ENCODE results near the gene ANKRD23. TPM values are rescaled to one million over a fixed set of nuclear protein-coding genes. Genes with fewer than 3 reads are reported as not detected.
"Not testable (repeated sequence)": the region's sequence is repeated elsewhere in the genome, so short reads cannot be mapped to it uniquely, and the experiment has no call there.

The ANKRD23 gene
- total RNA-seq, 5 donors from 2014 or later (not counting 1 experiment from before 2014, with no cell fraction given): 10.1 to 19.5 (median 16.4) TPM

GRCh38 chr2:96806468-96807126 lies 37.2 kb downstream of the ANKRD23 start:
- Histone ChIP-seq H3K4me3 (ENCODE audit: control insufficient read depth in 1 of 2, extremely low read depth in 1 of 2, low read length in 1 of 2) (peak overlapping the region; percentile 25 to 28), H3K4me1 (ENCODE audit: control insufficient read depth in 1 of 2, extremely low read depth in 1 of 2, insufficient read depth in 2 of 2, low read length in 2 of 2) (peaks cover 0 to 31% of the 10 kb centered on the region in 2 experiments), H3K27me3 (replicated peaks in 1 of 2; ENCODE audit: control insufficient read depth in 2 of 2, extremely low read depth in 1 of 2, insufficient read depth in 2 of 2, low read length in 1 of 2) (no peaks in the 10 kb centered on the region), H3K36me3 (ENCODE audit: control insufficient read depth in 2 of 2, extremely low read depth in 1 of 2, insufficient read depth in 1 of 2, low read length in 1 of 2) (peaks cover 3 to 17% of the 10 kb centered on the region in 2 donors), H3K27ac (ENCODE audit: low read length) (peak overlapping the region; percentile 77), H3K9me3 (no peaks in the 10 kb centered on the region)
- H3K36me3 Mint-ChIP-seq: peaks cover 2% of the 10 kb centered on the region
- H3K27me3 Mint-ChIP-seq: no peaks in the 10 kb centered on the region
- ATAC-seq (replicated peaks in 1 of 4): peak; percentile 79 to 90 (median 88)
- no peaks in the 10 kb centered on the region for H3K9me3 Mint-ChIP-seq
- ChIA-PET POLR2A (interaction anchor here in 1 of 2 donors (0.6 to 1.0 kb wide), 2 partner anchors 33 to 50 kb away, joined by 3 to 5 read pairs; no protein-coding TSS in a partner anchor), CTCF (interaction anchor here (0.6 to 1.4 kb wide), 5 partner anchors 28 to 52 kb away, joined by 3 to 7 read pairs (median 3); partner anchors contain the start of gene ANKRD39 (in 1 of the 2))
- peak; percentile 42 to 84 (median 66) for DNase-seq
- H3K4me1 Mint-ChIP-seq: peaks cover 21 to 39% (median 30%) of the 10 kb centered on the region in 3 donors
- peak overlapping the region; percentile 67 to 70 (median 69) for H3K4me3 Mint-ChIP-seq
- no CpG with 5 or more reads among the region's 23 CpGs for WGBS (ENCODE audit: insufficient coverage)
- peak overlapping the region; percentile 97 to 100 for H3K27ac Mint-ChIP-seq

GRCh38 chr2:96805946-96806345 lies 37.9 kb downstream of the ANKRD23 start:
- H3K4me3 ChIP-seq (ENCODE audit: control insufficient read depth in 1 of 2, extremely low read depth in 1 of 2, low read length in 1 of 2); H3K27me3 ChIP-seq (replicated peaks in 1 of 2; ENCODE audit: control insufficient read depth in 2 of 2, extremely low read depth in 1 of 2, insufficient read depth in 2 of 2, low read length in 1 of 2); ATAC-seq (replicated peaks in 1 of 4); H3K9me3 ChIP-seq; DNase-seq; H3K36me3 Mint-ChIP-seq; H3K9me3 Mint-ChIP-seq; H3K27me3 Mint-ChIP-seq: not testable (repeated sequence)
- Mint-ChIP-seq H3K4me1 (peaks cover 21 to 38% (median 30%) of the 10 kb centered on the region in 3 donors), H3K4me3 (peak overlapping the region in 2 of 3 donors; percentile 67 to 69), H3K27ac (peak overlapping the region; percentile 97 to 100)
- Histone ChIP-seq H3K27ac (ENCODE audit: low read length) (peak overlapping the region; percentile 77), H3K36me3 (ENCODE audit: control insufficient read depth in 2 of 2, extremely low read depth in 1 of 2, insufficient read depth in 1 of 2, low read length in 1 of 2) (peaks cover 3 to 13% of the 10 kb centered on the region in 2 donors), H3K4me1 (ENCODE audit: control insufficient read depth in 1 of 2, extremely low read depth in 1 of 2, insufficient read depth in 2 of 2, low read length in 2 of 2) (peaks cover 0 to 38% of the 10 kb centered on the region in 2 experiments)
- WGBS (ENCODE audit: insufficient coverage): no CpG with 5 or more reads among the region's 20 CpGs
- ChIA-PET POLR2A (interaction anchor here in 1 of 2 donors (1.0 kb wide), 1 partner anchor 32 kb away, joined by 5 read pairs; no protein-coding TSS in a partner anchor), CTCF (interaction anchor here (0.6 to 1.4 kb wide), 4 partner anchors 27 to 52 kb away, joined by 3 to 7 read pairs (median 3); partner anchors contain the start of gene ANKRD39 (in 1 of the 2))

GRCh38 chr2:96804986-96805385 lies 38.8 kb downstream of the ANKRD23 start:
- H3K9me3 ChIP-seq: no peaks in the 10 kb centered on the region
- H3K27me3 ChIP-seq (replicated peaks in 1 of 2; ENCODE audit: control insufficient read depth in 2 of 2, extremely low read depth in 1 of 2, insufficient read depth in 2 of 2, low read length in 1 of 2): no peaks in the 10 kb centered on the region
- Mint-ChIP-seq H3K9me3 (no peaks in the 10 kb centered on the region), H3K4me3 (no peak overlapping the region), H3K4me1 (peaks cover 21 to 34% (median 28%) of the 10 kb centered on the region in 3 donors), H3K27ac (peak overlapping the region; percentile 57 to 83), H3K27me3 (no peaks in the 10 kb centered on the region), H3K36me3 (peaks cover 2% of the 10 kb centered on the region)
- H3K4me3 ChIP-seq (ENCODE audit: control insufficient read depth in 1 of 2, extremely low read depth in 1 of 2, low read length in 1 of 2): no peak overlapping the region
- H3K27ac ChIP-seq (ENCODE audit: low read length): no peak overlapping the region
- H3K36me3 ChIP-seq (ENCODE audit: control insufficient read depth in 2 of 2, extremely low read depth in 1 of 2, insufficient read depth in 1 of 2, low read length in 1 of 2): peaks cover 3 to 9% of the 10 kb centered on the region in 2 donors
- CTCF ChIA-PET: interaction anchor here (0.6 to 0.7 kb wide), 3 partner anchors 13 to 222 kb away, joined by 3 to 4 read pairs (median 3); no protein-coding TSS in a partner anchor
- ATAC-seq (replicated peaks in 1 of 4): no peak
- POLR2A ChIA-PET: interaction anchor here in 1 of 2 donors (0.7 kb wide), 1 partner anchor 570 kb away, joined by 7 read pairs; no protein-coding TSS in a partner anchor
- peaks cover 0 to 44% of the 10 kb centered on the region in 2 experiments for H3K4me1 ChIP-seq (ENCODE audit: control insufficient read depth in 1 of 2, extremely low read depth in 1 of 2, insufficient read depth in 2 of 2, low read length in 2 of 2)
- no peak for DNase-seq

GRCh38 chr2:96802721-96803120 lies 41.1 kb downstream of the ANKRD23 start:
- H3K36me3 Mint-ChIP-seq: peaks cover 13% of the 10 kb centered on the region
- POLR2A ChIA-PET: no interaction called here
- DNase-seq (no peak), ATAC-seq (replicated peaks in 1 of 4) (no peak)
- peak overlapping the region in 1 of 2 donors; percentile 55 for H3K27ac Mint-ChIP-seq
- Histone ChIP-seq H3K4me3 (ENCODE audit: control insufficient read depth in 1 of 2, extremely low read depth in 1 of 2, low read length in 1 of 2) (no peak overlapping the region), H3K9me3 (no peaks in the 10 kb centered on the region), H3K27ac (ENCODE audit: low read length) (peak overlapping the region; percentile 46), H3K36me3 (ENCODE audit: control insufficient read depth in 2 of 2, extremely low read depth in 1 of 2, insufficient read depth in 1 of 2, low read length in 1 of 2) (peaks cover 4 to 5% of the 10 kb centered on the region in 2 donors), H3K4me1 (ENCODE audit: control insufficient read depth in 1 of 2, extremely low read depth in 1 of 2, insufficient read depth in 2 of 2, low read length in 2 of 2) (peaks cover 0 to 40% of the 10 kb centered on the region in 2 experiments), H3K27me3 (replicated peaks in 1 of 2; ENCODE audit: control insufficient read depth in 2 of 2, extremely low read depth in 1 of 2, insufficient read depth in 2 of 2, low read length in 1 of 2) (no peaks in the 10 kb centered on the region)
- H3K27me3 Mint-ChIP-seq: no peaks in the 10 kb centered on the region
- no peak overlapping the region for H3K4me3 Mint-ChIP-seq
- H3K9me3 Mint-ChIP-seq: no peaks in the 10 kb centered on the region
- WGBS (ENCODE audit: insufficient coverage): 96% methylated on average over 6 of the region's 7 CpGs
- CTCF ChIA-PET: interaction anchor here in 1 of 2 donors (1.0 kb wide), 1 partner anchor 8 kb away, joined by 3 read pairs; no protein-coding TSS in a partner anchor
- peaks cover 18 to 24% (median 21%) of the 10 kb centered on the region in 3 donors for H3K4me1 Mint-ChIP-seq

- H3K36me3 ChIP-seq (ENCODE audit: control insufficient read depth in 2 of 2, extremely low read depth in 1 of 2, insufficient read depth in 1 of 2, low read length in 1 of 2): peaks cover 5 to 10% of the 10 kb centered on the region in 2 donors
- 29% methylated on average over 10 of the region's 10 CpGs for WGBS (ENCODE audit: insufficient coverage)
- ChIA-PET POLR2A (no interaction called here), CTCF (interaction anchor here (0.6 to 1.0 kb wide), 3 partner anchors 9 to 56 kb away, joined by 3 read pairs; partner anchors contain the start of gene ANKRD39 (in 1 of the 2))
- ATAC-seq (replicated peaks in 1 of 4) (peak in 1 of 4 experiments; percentile 35), DNase-seq (peak in 5 of 35 experiments; percentile 8 to 33 (median 27))
- Mint-ChIP-seq H3K9me3 (no peaks in the 10 kb centered on the region), H3K4me1 (peaks cover 12 to 17% (median 16%) of the 10 kb centered on the region in 3 donors), H3K27ac (no peak overlapping the region), H3K4me3 (no peak overlapping the region), H3K36me3 (peaks cover 13% of the 10 kb centered on the region), H3K27me3 (no peaks in the 10 kb centered on the region)
- H3K9me3 ChIP-seq: no peaks in the 10 kb centered on the region
- H3K27ac ChIP-seq (ENCODE audit: low read length): peak overlapping the region; percentile 46
- peaks cover 0 to 33% of the 10 kb centered on the region in 2 experiments for H3K4me1 ChIP-seq (ENCODE audit: control insufficient read depth in 1 of 2, extremely low read depth in 1 of 2, insufficient read depth in 2 of 2, low read length in 2 of 2)
- no peak overlapping the region for H3K4me3 ChIP-seq (ENCODE audit: control insufficient read depth in 1 of 2, extremely low read depth in 1 of 2, low read length in 1 of 2)
- no peaks in the 10 kb centered on the region for H3K27me3 ChIP-seq (replicated peaks in 1 of 2; ENCODE audit: control insufficient read depth in 2 of 2, extremely low read depth in 1 of 2, insufficient read depth in 2 of 2, low read length in 1 of 2)
These were observed 41.8 kb downstream of the ANKRD23 start for GRCh38 chr2:96801786-96802595.
